Heart left ventricle (tissue), 13 donors: ENCODE results near the gene TFPT.

Experiments
- POLR2A ChIP-seq, 2 donors: fragments of 450-650 bp; IDR thresholded peaks; one replicate each; pipeline ENCODE4 v1.6.1; 2017; ENCODE audit warnings: antibody characterized with exemption in 2 of 2, mild to moderate bottlenecking in 2 of 2, moderate library complexity in 2 of 2
- TF ChIP-seq, protein P1 (sequence below), 12 donors: fragments of 200-600 bp; sonication (generic) in 4 of 12; IDR thresholded peaks; one replicate each; pipeline versions ENCODE4 v1.5.0 to v1.8.0; 2018 to 2022; ENCODE audit warnings: antibody characterized with exemption in 12 of 12, mild to moderate bottlenecking in 5 of 12
- donor health status: ischemic (EF 13 %, LVEDD 7.1; RV severe dilation, severe dysfunction).
- donor health status: DM: no; HTN: yes; CAD: no.
- donor health status: DM: no; HTN: no; CAD: no.
- donor health status: ischemic (EF 25% LVEDD 6.9; RV normal size, moderate dysfunction).
- donor health status: ischemic (EF 25% LVEDD 5.7; RV mildly dilated, moderate dysfunction).
- donor health status: ischemic (EF 35%, LVEDD 5.7; RV mildly dilated, moderate dysfunction).
- donor health status: nonischemic (EF 11% LVEDD 7.7; RV severe dilation, severe dysfunction).
- donor health status: DM: yes; HTN: yes; CAD: no.
- donor health status: PGD.
- donor health status: ischemic (EF 29% LVEDD 5.4; RV normal size, mild dysfunction).
- donor health status: nonischemic (EF 23%, LVEDD 6.1; RV moderate dilation, normal function).

DNA sequence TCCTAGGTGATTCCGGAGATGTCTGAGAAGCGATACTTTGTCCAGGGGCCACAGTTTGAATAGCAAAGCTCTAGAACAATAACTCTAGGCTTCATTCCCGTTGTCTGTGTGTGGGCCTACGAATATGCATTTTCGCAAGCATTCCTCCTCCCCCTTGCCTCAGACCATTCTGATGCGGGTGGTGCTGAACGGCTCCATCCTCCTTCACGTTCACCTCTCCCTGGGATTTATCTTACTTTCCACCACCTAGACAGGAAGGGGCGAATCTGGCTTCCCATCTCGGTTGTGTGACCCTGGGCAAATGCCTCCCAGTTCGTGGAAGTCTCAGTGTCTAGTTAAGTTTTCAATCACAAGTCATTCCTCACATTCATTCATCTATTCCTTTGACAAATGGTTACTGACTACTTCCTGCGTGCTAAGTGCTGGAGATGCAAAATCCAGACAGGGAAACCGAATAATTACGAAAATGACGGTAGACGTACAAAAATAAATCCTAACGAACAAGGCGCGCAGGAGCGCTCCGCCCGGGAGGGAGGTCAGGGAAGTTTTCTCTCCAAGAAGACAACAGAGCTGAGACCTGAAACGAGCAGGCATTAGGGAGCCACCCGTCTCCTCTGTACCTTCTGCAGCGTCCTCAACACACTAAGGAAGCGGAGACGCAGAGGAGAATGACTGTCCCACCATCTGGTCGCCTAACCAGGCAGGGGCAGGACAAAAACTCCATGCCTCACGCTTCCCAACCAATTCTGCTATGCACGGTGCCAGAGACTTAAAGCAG, 20.8 kb upstream of the TFPT start:
- TF ChIP-seq, protein P1, sequence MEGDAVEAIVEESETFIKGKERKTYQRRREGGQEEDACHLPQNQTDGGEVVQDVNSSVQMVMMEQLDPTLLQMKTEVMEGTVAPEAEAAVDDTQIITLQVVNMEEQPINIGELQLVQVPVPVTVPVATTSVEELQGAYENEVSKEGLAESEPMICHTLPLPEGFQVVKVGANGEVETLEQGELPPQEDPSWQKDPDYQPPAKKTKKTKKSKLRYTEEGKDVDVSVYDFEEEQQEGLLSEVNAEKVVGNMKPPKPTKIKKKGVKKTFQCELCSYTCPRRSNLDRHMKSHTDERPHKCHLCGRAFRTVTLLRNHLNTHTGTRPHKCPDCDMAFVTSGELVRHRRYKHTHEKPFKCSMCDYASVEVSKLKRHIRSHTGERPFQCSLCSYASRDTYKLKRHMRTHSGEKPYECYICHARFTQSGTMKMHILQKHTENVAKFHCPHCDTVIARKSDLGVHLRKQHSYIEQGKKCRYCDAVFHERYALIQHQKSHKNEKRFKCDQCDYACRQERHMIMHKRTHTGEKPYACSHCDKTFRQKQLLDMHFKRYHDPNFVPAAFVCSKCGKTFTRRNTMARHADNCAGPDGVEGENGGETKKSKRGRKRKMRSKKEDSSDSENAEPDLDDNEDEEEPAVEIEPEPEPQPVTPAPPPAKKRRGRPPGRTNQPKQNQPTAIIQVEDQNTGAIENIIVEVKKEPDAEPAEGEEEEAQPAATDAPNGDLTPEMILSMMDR (IDR thresholded peaks at IDR 0.05) = no peak
- no peak for TF ChIP-seq POLR2A (IDR thresholded peaks at IDR 0.05)
